Measurements from ENCODE around the gene ZBTB40.

- TF ChIP-seq CTCF (conservative IDR thresholded peaks at IDR 0.05; ENCODE audit: low read length) = no peak
- TF ChIP-seq EZH2phosphoT487 (IDR thresholded peaks at IDR 0.05; ENCODE audit: borderline replicate concordance) = no peak
Observed at GRCh38 chr1:22512873-22513272, 61.2 kb downstream of the ZBTB40 start.
